Body of pancreas (tissue), 4 donors: ENCODE measurements around the gene ADCY2.

Experiments
- POLR2A ChIP-seq, 3 donors: fragments of 450-650 bp; IDR thresholded peaks; one replicate each; pipeline ENCODE4 v1.6.1; 2016; ENCODE audit warnings: antibody characterized with exemption in 3 of 3, mild to moderate bottlenecking in 2 of 3
- TF ChIP-seq, protein P1 (sequence below), 7 experiments: fragments of 450-650 bp in 4 of 7; fragments of 200-600 bp in 3 of 7; sonication (generic) in 3 of 7; IDR thresholded peaks; one replicate each; pipeline ENCODE4 v1.5.1; 2016 to 2019; ENCODE audit warnings: antibody characterized with exemption in 7 of 7

GRCh38 chr5:7622498-7622897 lies 226.6 kb downstream of the ADCY2 start:
- TF ChIP-seq, protein P1, sequence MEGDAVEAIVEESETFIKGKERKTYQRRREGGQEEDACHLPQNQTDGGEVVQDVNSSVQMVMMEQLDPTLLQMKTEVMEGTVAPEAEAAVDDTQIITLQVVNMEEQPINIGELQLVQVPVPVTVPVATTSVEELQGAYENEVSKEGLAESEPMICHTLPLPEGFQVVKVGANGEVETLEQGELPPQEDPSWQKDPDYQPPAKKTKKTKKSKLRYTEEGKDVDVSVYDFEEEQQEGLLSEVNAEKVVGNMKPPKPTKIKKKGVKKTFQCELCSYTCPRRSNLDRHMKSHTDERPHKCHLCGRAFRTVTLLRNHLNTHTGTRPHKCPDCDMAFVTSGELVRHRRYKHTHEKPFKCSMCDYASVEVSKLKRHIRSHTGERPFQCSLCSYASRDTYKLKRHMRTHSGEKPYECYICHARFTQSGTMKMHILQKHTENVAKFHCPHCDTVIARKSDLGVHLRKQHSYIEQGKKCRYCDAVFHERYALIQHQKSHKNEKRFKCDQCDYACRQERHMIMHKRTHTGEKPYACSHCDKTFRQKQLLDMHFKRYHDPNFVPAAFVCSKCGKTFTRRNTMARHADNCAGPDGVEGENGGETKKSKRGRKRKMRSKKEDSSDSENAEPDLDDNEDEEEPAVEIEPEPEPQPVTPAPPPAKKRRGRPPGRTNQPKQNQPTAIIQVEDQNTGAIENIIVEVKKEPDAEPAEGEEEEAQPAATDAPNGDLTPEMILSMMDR (IDR thresholded peaks at IDR 0.05), result no peak
- no peak for TF ChIP-seq POLR2A (IDR thresholded peaks at IDR 0.05)
